Esophagus squamous epithelium (tissue), 4 donors: ENCODE results near the gene FAM241A.

Experiments used
- POLR2A ChIP-seq, 4 donors: fragments of 450-650 bp; IDR thresholded peaks; one replicate each; pipeline ENCODE4 v1.6.1; 2017; ENCODE audit warnings: antibody characterized with exemption in 4 of 4, mild to moderate bottlenecking in 4 of 4, moderate library complexity in 3 of 4
- TF ChIP-seq, protein P1 (sequence below), 6 experiments: fragments of 450-650 bp in 4 of 6; fragments of 200-600 bp in 2 of 6; sonication (generic) in 2 of 6; IDR thresholded peaks; one replicate each; pipeline ENCODE4 v1.5.1; 2016 to 2019; ENCODE audit warnings: antibody characterized with exemption in 6 of 6, mild to moderate bottlenecking in 4 of 6, moderate library complexity in 4 of 6

DNA sequence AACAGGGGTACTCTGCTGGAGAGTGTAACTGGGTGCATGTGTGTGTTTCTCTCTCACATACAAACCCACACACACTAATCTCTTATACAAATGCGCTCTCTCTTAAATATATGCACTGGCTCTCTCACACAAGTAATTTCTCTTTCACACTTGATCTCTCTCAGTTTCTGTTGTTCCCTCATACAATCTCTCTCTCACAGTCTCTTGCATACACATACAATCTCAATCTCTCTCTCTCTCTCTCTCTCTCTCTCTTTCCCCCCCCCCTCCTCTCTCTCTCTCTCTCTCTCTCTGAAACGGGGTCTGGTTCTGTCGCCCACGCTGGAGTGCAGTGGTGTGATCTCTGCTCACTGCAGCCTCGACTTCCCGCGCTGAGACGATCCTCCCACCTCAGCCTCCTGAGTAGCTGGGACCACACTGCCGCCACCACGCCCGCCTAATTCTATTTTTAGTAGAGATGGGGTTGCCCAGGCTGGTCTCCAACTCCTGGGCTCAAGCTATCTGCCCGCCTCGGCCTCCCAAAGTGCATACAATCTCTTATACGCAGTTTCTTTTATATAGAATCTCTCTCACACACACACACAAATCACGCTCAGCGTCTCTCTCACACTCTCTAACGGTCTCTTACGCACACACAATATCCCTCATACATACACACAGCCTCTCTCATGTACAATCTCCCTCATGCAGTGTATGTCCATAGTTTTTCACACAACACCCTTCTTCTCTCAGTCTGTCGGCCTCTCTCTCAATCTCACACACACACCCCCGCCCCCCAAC, 518 bp upstream of the FAM241A start:
- TF ChIP-seq, protein P1, sequence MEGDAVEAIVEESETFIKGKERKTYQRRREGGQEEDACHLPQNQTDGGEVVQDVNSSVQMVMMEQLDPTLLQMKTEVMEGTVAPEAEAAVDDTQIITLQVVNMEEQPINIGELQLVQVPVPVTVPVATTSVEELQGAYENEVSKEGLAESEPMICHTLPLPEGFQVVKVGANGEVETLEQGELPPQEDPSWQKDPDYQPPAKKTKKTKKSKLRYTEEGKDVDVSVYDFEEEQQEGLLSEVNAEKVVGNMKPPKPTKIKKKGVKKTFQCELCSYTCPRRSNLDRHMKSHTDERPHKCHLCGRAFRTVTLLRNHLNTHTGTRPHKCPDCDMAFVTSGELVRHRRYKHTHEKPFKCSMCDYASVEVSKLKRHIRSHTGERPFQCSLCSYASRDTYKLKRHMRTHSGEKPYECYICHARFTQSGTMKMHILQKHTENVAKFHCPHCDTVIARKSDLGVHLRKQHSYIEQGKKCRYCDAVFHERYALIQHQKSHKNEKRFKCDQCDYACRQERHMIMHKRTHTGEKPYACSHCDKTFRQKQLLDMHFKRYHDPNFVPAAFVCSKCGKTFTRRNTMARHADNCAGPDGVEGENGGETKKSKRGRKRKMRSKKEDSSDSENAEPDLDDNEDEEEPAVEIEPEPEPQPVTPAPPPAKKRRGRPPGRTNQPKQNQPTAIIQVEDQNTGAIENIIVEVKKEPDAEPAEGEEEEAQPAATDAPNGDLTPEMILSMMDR (IDR thresholded peaks at IDR 0.05): no peak
- no peak for TF ChIP-seq POLR2A (IDR thresholded peaks at IDR 0.05)
